Fibroblast of pulmonary artery (primary cell): ENCODE results near the gene COQ10A.

ENCODE experiments used
- DNase-seq: peaks from one replicate; pipeline ENCODE4 v3.0.0-alpha.2; 2010; ENCODE audit warnings: low read depth
- H3K4me3 ChIP-seq: replicated peaks from 2 replicates; pipeline ENCODE4 v1.5.1; 2011; ENCODE audit warnings: low read depth, mild to moderate bottlenecking, control low read depth, low read length, moderate library complexity
- CTCF ChIP-seq: IDR thresholded peaks from 2 replicates; pipeline ENCODE4 v1.5.1; 2011; ENCODE audit warnings: mild to moderate bottlenecking, control low read depth, low read length, inconsistent platforms; ENCODE audit errors: missing control alignments

The COQ10A gene

GRCh38 chr12:56299853-56300643, 33.3 kb downstream of the COQ10A start, which contains the start of gene CS:
Gene CS, minus strand, starts transcription at chr12:56300330. Its CDS starts 129 bp downstream, at chr12:56300201.
- TF ChIP-seq CTCF, result no peak
- peak; percentile 97 for DNase-seq
- peak within 1 kb of the TSS; percentile 95 for H3K4me3 ChIP-seq

DNA sequence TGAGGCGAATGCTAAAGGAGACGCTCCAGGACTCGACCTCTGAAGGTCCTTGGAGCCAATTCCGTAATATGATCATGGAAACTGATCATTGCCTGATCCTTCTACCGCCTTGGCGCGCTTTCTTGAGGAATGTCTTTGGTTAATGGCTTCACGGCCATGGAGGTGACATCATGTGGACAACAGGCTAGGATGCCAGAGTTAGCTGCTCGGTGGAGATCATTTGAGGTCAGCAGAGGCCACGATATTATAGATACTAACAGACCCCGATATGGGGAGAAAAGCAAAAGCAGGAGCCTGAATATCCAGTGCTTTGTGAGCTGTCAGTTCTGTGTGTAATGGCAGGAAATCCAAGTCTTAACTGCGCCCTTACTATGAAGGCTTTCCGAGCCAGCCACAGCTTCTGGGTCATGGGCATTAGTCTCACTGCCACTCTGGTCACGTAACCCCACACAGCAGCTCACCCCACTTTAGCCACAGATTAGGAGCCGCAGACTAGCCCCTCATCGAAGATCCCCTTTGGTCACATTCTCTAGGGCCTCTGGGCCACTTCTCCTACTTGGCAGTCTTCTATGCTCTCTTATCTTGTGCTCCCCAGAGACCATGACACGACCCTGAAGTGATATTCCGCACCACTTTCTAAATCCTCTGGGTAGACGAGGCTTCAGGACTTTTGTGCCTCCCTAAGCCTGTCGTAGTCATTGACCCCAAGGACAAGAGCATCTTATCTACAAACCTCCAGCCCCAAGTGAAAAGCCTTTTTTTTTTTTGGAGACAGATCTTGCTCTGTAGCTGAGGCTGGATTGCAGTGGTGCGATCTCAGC, 34.1 kb downstream of the COQ10A start:
- DNase-seq, result no peak
- TF ChIP-seq CTCF, result no peak
- peak overlapping the region; percentile 95 for H3K4me3 ChIP-seq

GRCh38 chr12:56304276-56304675, 37.5 kb downstream of the COQ10A start:
- TF ChIP-seq CTCF, result no peak
- no peak overlapping the region for H3K4me3 ChIP-seq
- DNase-seq, result no peak

DNA sequence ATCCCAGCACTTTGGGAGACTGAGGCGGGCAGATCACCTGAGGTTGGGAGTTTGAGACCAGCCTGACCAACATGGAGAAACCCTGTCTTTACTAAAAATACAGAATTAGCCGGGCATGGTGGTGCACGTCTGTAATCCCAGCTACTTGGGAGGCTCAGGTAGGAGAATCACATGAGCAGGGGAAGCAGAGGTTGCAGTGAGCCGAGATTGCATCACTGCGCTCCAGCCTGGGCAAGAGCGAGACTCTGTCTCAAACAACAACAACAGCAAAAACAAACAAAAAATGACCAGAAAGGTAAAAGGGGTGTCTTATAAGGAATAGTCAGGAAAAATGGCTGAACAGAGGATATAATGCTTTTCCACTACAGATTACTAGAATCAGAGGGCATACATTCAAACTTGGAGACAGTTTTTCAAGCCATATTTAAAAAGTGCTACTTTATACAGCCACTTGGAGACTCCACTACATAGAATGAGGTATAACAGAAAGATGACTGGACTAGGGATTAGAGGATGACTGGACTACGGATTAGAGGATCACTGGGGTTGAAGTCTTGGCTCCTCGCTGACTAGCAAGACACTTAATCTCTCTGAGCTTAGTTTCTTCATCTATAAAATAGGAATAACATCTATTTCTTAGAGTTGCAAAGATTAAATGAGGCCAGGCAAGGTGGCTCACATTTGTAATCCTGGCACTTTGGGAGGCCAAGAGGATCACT, 38.3 kb downstream of the COQ10A start:
- no peak for TF ChIP-seq CTCF
- DNase-seq, result no peak
- H3K4me3 ChIP-seq, result no peak overlapping the region

DNA sequence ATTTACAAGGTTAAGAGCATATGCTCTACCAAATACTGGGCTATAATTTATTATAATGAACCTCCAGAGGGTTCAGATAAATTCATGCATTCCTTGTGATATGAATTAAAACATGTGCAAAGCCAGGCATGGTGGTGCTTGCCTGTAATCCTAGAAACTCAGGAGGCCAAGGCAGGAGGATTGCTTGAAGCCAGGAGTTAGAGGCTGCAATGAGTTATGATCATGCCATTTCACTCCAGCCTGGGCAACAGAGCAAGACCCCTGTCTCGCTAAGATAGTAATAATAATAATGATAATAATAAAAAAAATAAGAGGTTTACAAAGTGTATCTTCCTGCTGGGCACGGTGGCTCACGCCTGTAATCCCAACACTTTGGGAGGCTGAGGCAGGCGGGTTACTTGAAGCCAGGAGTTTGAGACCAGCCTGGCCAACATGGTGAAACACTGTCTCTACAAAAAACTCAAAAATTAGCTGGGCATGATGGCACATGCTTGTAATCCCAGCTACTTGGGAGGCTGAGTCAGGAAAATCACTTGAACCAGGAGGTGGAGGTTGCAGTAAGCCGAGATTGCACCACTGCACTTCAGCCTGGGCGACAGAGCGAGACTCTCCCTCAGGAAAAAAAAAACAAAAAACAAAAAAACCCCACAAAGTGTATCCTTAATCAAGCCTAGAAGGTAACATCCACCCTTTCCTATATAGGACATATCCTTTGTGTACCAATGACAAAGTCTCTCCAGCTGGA, 40.7 kb downstream of the COQ10A start:
- no peak overlapping the region for H3K4me3 ChIP-seq
- no peak for DNase-seq
- TF ChIP-seq CTCF, result no peak

DNA sequence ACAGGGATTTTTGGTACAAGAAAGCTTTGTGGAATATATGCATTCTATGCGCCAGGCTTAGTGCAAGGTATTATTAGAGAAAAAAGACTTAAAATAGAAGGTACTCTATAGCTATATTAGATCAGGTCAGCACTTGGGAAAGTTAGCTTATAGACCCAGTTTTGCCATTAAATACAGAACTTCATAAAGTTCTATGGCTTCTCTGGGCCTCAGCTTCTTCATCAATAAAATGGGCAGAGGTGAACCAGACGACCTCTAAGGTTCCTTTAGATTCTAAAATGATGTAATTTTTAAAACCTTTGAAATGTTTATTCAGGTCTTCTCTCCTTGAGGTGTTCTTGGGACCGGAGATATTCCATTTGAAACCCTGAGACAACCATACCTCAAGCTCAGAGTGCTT, 42.0 kb downstream of the COQ10A start:
- no peak for TF ChIP-seq CTCF
- DNase-seq, result no peak
- H3K4me3 ChIP-seq, result no peak overlapping the region
